ENCODE results near the gene ARHGAP23.
"Not testable (repeated sequence)": the region's sequence is repeated elsewhere in the genome, so short reads cannot be mapped to it uniquely, and the experiment has no call there.

ARHGAP23 gene

GRCh38 chr17:38465391-38466345, 37.4 kb downstream of the ARHGAP23 start:
- H3K27ac ChIP-seq, result peak overlapping the region; percentile 93
- CTCF ChIA-PET, result interaction anchor here (0.7 kb wide), 1 partner anchor 10 kb away, joined by 3 read pairs; no protein-coding TSS in a partner anchor
- POLR2A ChIA-PET (ENCODE audit: low non-redundant PET), result interaction anchor here (0.5 to 1.4 kb wide), 2 partner anchors 10 to 996 kb away, joined by 3 to 8 read pairs; partner anchors contain the start of gene CDK12
- no peak for DNase-seq (ENCODE audit: low spot score)
- TF ChIP-seq, protein P1, sequence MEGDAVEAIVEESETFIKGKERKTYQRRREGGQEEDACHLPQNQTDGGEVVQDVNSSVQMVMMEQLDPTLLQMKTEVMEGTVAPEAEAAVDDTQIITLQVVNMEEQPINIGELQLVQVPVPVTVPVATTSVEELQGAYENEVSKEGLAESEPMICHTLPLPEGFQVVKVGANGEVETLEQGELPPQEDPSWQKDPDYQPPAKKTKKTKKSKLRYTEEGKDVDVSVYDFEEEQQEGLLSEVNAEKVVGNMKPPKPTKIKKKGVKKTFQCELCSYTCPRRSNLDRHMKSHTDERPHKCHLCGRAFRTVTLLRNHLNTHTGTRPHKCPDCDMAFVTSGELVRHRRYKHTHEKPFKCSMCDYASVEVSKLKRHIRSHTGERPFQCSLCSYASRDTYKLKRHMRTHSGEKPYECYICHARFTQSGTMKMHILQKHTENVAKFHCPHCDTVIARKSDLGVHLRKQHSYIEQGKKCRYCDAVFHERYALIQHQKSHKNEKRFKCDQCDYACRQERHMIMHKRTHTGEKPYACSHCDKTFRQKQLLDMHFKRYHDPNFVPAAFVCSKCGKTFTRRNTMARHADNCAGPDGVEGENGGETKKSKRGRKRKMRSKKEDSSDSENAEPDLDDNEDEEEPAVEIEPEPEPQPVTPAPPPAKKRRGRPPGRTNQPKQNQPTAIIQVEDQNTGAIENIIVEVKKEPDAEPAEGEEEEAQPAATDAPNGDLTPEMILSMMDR (conservative IDR thresholded peaks at IDR 0.05; ENCODE audit: low read depth), result no peak

GRCh38 chr17:38466346-38467315, 38.4 kb downstream of the ARHGAP23 start:
- ChIA-PET POLR2A (ENCODE audit: low non-redundant PET) (no interaction called here), CTCF (no interaction called here)
- TF ChIP-seq, protein P1 (conservative IDR thresholded peaks at IDR 0.05; ENCODE audit: low read depth), result no peak
- H3K27ac ChIP-seq, result peak overlapping the region; percentile 93
- DNase-seq (ENCODE audit: low spot score), result no peak

DNA sequence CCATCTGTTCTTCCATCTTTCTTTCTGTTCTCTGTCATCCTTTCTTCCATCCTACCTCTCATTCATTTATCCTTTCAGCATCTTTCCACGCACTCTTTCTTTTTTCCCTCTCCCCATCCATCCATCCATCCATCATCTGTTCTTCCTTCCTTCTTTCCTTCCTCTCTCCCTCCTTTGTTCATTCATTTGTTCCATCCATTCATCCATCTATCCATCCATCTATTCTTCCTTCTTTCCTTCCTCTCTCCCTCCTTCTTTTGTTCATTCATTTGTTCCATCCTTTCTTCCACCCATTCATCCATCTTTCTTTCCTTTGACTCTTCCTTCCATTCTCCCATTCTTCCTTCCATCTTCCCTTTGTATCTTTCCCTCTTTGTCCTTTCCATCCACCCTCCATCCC, 39.2 kb downstream of the ARHGAP23 start:
- TF ChIP-seq, protein P1 (conservative IDR thresholded peaks at IDR 0.05; ENCODE audit: low read depth), result no peak
- ChIA-PET CTCF (no interaction called here), POLR2A (ENCODE audit: low non-redundant PET) (no interaction called here)
- H3K27ac ChIP-seq, result no peak overlapping the region; the same call in 1 of the 2 replicates
- no peak for DNase-seq (ENCODE audit: low spot score)

- H3K27ac ChIP-seq, result peak overlapping the region; percentile 70
- TF ChIP-seq, protein P1 (conservative IDR thresholded peaks at IDR 0.05; ENCODE audit: low read depth), result no peak
- ChIA-PET POLR2A (ENCODE audit: low non-redundant PET) (no interaction called here), CTCF (no interaction called here)
- DNase-seq (ENCODE audit: low spot score), result no peak
These were observed 41.6 kb downstream of the ARHGAP23 start for GRCh38 chr17:38469875-38470274.

DNA sequence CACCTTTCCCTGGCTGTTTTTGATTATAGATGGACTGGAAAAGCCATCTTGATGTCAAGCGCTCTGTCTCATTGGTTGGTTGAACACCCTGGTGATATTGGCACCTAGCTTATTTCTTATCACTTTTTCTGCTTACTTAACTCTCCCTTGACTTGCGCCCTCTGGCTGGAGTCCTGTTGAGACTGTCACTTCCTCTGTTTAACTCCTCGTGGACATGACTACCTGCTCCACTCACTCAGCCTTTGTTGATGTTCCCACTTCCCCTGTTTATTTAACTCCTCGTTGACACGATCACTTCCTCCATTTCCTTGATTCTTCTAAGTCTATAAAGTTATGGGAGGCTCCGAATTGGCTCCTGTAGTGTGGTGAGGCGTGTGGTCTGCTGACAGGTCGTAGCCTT, 43.0 kb downstream of the ARHGAP23 start:
- DNase-seq (ENCODE audit: low spot score); POLR2A ChIA-PET (ENCODE audit: low non-redundant PET); CTCF ChIA-PET: not testable (repeated sequence)
- H3K27ac ChIP-seq, result peak overlapping the region; percentile 70

GRCh38 chr17:38474666-38475065, 46.4 kb downstream of the ARHGAP23 start:
- TF ChIP-seq, protein P1 (conservative IDR thresholded peaks at IDR 0.05; ENCODE audit: low read depth), result peak; percentile 39
- H3K27ac ChIP-seq, result peak overlapping the region; percentile 25
- POLR2A ChIA-PET (ENCODE audit: low non-redundant PET); DNase-seq (ENCODE audit: low spot score): not testable (repeated sequence)
- CTCF ChIA-PET, result interaction anchor here (0.6 kb wide), 1 partner anchor 62 kb away, joined by 4 read pairs; no protein-coding TSS in a partner anchor

Data from RWPE1 (cell line).